ENCODE data around the gene HEATR9.

- no peak for TF ChIP-seq CTCF (IDR thresholded peaks at IDR 0.05)
- TF ChIP-seq POLR2AphosphoS5 (IDR thresholded peaks at IDR 0.05), result no peak
Measured at GRCh38 chr17:35914354-35914753, 45.7 kb upstream of the HEATR9 start.

Measured in gastroesophageal sphincter (tissue), 3 donors.